Measurements from ENCODE around the gene ZFR.
A peak's percentile ranks its signal among the peaks of the same experiment; 100 is the strongest.
"Not testable (repeated sequence)": the region's sequence is repeated elsewhere in the genome, so short reads cannot be mapped to it uniquely, and the experiment has no call there.

Gene ZFR

DNA sequence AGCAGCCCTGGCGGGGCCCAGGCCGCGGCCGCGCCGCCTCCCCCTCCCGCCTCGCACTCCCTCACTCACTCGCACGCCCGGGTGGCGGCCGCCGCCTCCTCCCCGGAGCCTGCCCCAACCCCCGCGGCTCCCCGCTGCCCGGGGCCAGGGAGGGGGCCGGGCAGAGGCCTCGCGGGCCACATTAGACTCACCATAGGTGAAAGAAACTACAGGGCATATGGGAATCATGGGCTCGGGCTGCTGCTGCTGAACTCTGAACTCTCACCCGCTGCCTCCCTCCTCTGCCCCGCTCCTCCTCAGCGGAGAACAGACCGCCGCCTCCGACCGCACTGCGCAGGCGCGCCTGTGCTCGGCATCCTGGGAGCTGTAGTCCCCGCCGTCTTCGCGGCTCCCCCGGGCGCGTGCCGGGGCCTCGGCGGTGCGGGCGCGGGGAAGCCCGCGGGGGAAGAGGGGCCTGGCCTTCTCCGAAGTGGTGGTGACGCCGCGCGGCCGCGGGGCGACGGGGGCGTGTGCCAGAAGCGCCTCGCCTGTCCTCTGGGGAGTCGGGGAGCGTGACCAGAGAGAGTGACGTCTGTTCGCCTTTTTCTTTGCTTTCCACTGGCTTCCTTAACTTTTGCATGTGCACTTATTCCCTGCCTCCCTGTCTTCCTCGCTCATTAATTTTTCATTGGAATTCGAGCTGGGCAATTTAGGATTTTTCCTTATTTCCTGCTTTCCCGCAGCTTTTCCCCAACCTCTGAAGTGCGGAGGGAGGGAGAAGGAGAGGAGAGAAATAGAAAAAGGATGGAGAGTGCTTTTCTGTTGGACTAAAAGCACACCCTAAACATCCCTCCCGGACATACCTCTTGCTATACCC is at the start of gene ZFR:
TSS of gene ZFR (minus strand) at position 310 of the 856 bp plus-strand sequence. CDS start at position 228, 82 bp downstream.
- DNase-seq (ENCODE audit: low read depth in 2 of 2): peak; percentile 79 to 82

DNA sequence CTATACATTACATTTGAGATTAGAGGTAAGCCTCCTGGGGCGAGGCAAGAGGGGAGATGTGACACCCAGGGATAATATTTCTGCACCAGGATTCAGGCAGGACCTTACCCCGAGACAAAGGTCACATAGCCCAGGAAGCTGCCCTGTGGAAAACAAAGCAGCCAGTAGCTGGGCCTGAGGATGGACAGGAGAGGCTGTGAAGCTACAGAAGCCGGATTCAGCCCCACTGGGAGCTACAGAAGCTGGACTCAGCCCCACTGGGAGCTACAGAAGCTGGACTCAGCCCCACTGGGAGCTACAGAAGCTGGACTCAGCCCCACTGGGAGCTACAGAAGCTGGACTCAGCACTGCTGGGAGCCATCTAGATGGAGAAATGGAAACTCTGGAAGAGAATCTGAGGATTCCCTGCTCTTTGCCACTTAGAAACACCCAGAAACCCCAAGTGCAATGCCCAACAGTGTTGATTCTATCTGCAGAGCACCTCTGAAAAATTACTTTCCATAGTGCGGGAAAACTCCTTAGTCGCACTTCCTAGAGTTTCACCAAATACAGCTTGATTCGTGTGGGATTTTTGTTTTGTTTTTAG is 46.5 kb upstream of the ZFR start:
- no peak for DNase-seq (ENCODE audit: low read depth in 2 of 2)

DNA sequence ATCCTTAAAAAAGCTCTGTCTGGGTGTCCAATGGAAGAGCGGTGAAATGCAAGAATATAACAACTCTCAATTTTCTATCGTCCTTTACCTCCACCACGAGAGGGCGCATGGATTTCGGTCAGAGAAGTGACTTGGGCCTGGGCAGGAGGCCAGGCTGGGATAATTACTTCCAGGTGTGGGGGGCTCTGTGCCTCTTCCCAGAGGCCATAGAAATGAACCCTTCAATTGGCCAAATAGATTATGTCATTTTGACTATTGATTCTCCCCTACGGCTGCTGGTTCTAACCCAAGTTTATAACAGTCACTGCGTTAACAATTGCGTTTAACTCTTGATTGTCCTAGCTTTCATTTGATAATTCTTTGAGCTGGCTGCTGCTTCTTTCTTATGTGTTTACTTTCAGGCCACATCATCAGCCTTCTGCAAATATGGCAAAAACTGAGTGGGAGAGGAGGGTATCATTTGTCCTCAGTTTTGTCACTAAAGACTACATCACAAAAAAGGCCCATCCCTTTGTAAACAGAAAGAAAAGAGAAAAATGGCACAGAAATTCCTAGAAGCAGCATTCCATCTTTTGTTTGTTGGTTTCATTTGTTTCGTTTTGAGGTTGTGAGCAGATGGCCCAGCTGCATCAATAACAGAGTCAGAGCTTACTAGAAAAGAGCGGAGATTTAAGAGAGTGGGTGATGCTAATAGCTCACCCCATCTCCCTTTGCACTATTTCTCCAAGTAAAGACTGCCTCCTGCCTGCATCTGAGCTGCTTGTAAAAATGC is 45.4 kb upstream of the ZFR start:
- DNase-seq (ENCODE audit: low read depth in 2 of 2): peak; percentile 20 to 55

DNA sequence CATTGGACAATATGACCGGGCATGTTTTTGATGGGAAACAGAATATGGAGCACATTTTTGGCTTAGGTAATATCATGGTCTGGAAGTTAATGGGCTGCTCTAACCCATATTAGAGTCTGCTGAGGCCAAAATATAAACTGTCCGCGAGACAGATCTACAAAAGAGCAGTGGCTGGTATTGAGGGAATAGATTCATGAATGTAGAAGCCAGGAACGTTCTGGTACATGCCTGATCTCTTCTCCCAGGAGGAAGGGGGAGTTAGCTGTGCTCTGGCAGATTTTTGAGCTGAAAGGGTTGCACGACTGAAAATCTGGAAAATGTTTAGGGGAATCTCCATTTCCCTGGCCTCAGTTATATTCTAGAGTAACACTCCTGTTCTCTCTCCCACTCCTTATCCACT is 42.9 kb upstream of the ZFR start:
- DNase-seq (ENCODE audit: low read depth in 2 of 2): no peak

DNA sequence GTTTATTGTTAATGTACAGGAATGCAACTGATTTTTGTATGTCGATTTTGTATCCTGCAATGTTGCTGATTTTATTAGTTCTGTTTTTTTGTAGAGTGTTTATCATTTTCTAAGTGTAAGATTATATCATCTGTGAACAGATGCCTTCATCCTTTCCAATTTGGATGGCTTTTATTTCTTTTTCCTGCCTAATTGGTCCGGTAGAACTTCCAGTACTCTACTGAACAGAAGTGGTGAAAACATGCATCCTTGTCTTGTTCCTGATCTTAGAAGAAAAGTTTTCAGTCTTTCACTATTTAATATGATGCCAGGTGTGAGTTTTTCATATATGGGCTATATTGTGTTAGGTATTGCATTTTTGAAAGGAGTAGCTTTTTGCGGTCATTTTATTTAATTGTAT is 42.5 kb upstream of the ZFR start:
- no peak for DNase-seq (ENCODE audit: low read depth in 2 of 2)

DNA sequence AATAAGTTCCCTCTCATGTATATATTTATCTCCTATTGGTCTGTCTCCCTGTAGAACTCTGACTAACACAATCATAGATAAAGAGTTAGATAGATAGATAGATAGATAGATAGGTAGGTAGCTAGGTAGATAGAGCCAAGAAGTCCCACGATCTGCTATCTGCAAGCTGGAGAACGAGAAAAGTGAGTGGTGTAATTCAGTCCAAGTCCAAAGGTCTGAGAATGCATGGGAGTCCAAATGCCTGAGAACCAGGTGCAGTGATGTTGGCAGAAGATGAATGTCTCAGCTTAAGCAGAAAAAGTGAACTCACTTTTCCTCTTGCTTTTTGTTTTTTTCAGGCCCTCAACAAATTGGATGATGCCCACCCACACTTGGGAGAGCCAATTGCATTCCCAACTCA is 37.7 kb upstream of the ZFR start:
- no peak for DNase-seq (ENCODE audit: low read depth in 2 of 2)

DNA sequence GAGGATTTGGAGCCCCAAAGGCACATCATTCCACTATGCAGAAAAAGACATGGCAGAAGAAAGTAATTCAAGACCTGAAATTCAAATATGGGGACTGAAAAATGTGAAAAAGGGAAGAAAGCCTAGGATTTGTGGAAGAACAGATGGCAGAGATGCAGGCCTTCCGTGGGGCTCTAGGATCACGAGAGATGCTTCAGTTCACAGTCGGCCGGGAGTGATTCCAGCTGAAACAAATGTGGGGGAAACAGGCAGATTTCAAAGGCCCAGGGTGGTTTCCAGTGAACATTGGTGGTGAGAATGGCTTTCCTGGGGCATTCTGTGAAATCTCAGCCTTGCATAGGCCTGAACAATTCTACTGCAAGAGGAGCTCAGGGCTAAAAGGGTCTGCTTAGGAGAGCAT is 34.6 kb upstream of the ZFR start:
- no peak for DNase-seq (ENCODE audit: low read depth in 2 of 2)

DNA sequence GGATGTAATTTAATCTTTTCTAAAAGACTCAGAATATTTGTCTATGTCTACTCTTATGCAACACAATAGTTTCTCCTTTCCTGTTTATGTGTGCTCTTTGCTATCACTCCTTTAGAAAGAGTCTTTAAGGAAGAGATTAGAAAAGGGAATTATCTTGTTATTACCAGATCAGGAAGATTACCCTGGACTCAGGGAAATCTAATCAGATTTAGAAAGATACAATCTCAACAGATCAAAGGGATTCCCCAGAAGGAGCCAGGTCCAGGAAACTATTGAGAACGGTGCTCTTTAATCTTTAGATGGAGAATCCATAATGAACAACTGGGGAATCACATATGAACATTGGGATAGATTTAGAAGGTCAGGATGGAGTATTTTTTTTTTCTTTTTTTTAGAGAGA is 32.4 kb upstream of the ZFR start:
- no peak for DNase-seq (ENCODE audit: low read depth in 2 of 2)

DNA sequence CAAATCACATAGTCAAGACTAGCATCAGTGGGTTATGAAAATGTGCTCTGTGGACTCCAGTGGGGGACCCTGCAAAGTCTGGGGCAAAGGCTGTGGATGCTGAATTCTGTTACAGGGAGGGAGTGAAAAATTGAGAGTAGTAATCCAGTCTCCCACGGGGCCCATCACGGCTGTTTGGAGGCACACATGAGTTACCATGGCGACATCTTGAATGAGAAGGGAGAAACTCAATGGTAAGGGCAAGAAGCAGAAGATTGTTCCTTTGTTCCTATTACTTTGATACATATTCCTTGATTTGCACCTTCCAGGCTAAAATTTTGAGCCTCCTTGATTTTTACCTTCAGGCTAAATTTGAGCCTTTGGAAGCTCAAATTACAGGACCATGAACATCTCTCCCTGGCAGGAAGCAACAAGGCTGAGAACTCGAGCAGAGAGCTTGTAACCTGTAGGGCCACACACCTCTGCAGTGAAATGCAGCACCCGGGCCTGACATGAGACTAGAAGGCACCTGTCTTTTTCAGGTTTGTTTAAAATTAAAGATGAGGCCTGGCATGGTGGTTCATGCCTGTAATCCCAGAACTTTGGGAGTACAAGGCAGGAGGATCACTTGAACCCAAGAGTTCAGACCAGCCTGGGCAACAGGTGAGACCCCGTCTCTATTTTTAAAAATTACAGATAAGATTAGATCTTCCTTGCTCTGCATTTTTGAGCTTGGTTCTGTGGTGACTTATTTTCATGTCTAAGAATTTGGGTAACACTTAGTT is 31.0 kb upstream of the ZFR start:
- DNase-seq (ENCODE audit: low read depth in 2 of 2): no peak

DNA sequence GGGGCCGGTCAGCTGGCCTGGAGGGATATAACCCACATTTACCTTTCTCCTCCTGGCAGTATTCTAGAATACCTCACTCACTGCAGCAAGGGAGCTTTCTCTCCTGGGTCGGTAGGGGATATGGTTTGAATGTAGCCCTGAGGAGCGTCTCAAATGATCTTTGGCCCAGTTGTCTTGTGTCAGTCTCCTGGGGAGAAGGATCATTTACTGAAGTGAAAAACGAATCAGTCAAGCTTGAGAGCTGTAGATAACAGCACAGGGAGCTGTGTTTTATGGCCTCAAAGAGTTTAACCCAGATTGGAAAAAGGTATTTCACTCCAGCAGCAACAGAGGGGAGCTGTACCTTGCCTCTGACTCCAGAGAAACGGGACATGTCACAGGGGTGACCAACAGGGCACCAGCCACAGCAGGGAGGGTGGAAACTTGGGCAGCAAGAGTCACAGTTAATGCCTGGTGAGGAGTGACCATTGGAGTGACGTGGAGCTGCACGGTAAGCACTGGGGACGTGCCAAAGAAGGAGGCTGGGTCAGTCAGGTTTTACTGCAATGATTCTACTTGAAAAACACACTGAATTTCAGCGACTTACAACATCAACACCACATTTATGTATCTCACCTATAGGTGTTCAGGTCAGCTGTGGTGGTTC is 29.8 kb upstream of the ZFR start:
- no peak for DNase-seq (ENCODE audit: low read depth in 2 of 2)

DNA sequence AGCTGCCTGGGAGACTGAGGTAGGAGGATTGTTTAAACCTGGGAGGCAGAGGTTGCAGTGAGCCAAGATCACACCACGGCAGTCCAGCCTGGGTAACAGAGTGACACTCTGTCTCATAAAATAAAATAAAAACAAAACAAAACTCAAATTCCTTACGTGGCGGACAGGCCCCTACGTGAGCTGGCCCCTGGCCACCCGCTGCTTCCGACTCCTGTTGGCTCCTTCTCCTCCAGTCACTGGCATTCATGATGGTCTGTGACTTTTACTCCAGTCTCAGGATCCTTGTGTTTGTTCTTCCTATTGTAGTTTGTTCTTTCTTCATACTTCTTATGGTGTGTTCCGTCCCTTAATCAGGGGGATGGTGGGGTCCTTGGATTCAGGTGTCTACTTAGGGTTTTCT is 28.5 kb upstream of the ZFR start:
- no peak for DNase-seq (ENCODE audit: low read depth in 2 of 2)

DNA sequence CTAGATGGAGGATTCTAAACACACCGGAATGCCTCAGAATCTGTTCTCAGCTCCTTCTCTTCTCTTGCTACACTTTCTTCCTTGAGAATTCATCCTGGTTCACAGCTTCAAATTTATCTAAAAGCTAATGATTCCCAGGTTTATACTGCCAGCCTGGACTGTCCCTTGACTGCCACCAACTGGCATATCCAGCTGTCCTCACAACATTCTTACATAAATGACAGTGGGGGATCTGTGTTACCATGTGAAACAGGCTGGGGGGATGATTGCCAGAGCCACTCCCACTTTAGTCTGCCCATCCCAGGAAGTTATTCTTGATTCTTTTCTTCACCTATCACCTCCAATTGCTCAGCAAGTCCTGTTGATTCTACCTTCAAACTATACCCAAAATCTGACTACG is 27.2 kb upstream of the ZFR start:
- no peak for DNase-seq (ENCODE audit: low read depth in 2 of 2)

DNA sequence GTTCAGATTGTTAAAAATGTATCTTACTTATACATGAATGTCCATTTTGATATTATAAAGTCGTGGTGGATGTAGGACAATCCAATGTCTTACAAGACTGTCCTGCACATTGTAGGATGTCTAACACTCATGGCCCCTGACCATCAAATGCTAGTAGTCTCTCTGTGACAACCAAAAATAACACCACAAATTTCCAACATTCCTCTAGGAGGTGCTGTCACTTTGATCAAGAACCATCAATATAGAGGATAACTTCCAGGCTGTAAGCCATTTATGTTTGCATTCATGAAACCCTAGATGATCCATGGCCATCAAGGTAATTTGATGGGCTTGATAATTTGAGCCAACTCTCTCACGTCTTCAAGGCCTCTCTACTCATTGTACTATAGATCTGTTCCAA is 20.5 kb upstream of the ZFR start:
- DNase-seq (ENCODE audit: low read depth in 2 of 2): no peak

DNA sequence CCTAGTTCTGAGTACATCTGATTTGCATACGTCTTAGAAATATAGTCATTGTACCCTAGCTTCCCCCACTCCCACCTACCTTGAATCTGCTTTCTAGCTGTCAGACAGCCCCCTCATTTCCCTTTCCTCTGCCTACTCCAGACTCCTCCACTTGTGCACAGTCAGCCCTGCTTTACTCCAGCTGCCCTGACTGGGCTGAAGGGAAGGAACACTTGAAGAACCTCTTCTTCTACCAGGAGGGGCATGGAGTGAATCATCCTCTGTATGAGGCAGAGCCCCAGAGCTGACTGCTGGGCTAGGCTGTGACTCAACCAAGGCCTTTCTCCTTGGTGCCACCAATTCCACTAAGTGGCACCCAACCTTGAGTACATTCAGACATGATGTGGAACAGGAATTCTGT is 18.1 kb upstream of the ZFR start:
- no peak for DNase-seq (ENCODE audit: low read depth in 2 of 2)

DNA sequence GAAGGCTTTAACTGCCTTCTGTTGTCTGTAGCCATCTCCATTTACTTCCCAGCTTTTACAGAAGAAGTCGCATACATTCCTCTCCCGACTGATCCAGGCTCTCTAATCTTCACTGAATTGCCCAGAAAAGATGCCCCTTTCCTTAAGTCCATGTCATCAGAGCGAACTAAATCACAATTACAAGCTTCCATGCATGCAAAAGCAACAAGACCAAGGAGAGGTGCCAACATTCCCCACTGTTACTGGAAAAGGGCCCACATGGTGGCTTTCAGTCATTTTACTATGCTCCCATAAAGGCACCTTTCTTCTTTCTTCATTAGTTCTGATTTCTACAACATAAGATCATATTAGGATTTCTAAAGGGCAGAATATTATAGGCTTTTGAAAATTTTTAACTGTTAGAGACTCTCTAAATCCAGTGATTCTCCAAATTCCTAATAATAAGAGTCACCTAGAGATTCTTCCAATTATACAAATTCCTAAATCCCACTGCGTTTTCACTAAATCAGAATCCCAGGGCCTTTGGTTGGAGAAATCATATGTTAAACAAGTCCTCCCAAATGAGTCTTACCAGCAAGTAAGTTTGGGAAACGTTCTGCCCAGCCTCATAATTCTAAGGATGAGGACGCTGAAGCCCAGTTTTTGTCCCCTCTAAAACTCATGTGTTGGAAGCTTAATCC is 17.0 kb upstream of the ZFR start:
- DNase-seq (ENCODE audit: low read depth in 2 of 2): no peak

DNA sequence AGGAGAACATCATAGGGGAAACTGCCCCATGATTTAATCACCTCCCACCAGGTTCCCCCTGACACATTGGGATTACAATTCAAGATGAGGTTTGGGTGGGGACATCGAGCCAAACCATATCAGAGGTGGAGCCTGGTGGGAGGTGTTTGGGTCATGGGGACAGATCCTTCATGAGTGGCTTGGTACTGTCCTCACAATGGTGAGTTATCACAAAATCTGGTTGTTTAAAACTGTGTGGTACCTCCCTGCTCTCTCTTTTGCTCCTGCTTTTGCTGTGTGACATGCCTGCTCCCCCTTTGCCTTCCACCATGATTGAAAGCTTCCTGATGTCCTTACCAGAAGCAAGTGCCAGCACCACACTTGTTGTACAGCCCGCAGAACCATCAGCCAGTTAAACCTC is 16.2 kb upstream of the ZFR start:
- DNase-seq (ENCODE audit: low read depth in 2 of 2): no peak

DNA sequence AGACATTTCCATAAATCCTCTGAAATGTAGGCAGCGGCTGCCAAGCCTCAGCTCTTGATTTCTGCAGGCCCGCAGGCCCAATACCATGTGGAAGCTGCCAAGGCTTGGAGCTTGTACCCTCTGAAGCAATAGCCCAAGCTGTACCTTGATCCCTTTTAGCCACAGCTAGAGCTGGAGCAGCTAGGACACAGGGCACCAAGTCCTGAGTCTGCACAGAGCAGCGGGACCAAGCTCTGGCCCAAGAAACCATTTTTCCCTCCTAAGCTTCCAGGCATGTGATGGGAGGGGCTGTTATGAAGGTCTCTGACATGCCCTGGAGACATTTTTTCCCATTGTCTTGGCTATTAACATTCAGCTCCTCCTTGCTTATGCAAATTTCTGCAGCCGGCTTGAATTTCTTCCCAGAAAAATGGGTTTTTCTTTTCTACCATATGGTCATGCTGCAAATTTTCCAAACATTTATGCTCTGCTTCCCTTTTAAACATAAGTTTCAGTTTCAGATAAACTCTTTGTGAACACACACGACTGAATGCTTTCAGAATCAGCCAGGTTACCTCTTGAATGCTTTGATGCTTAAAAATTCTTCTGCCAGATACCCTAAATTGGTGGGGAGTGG is 14.4 kb upstream of the ZFR start:
- no peak for DNase-seq (ENCODE audit: low read depth in 2 of 2)

DNA sequence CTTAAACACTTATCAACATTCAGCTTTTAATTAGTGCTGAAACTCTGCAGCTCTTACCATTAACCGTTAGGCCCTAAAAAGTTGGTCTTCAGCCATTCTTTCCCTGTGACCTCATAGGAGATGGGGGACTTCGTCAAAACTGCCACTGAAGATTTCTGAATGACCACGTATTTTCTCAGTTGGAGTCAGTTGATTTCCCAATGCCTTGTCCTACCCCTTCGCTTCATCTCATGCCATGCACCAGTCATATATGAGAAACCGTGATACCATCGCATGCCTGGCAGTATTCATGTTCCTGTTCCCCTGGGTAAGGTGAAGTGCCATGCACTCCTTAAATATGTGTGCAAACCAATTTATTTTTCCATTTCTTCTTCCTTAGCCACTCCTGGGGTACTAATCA is 10.8 kb upstream of the ZFR start:
- DNase-seq (ENCODE audit: low read depth in 2 of 2): no peak

DNA sequence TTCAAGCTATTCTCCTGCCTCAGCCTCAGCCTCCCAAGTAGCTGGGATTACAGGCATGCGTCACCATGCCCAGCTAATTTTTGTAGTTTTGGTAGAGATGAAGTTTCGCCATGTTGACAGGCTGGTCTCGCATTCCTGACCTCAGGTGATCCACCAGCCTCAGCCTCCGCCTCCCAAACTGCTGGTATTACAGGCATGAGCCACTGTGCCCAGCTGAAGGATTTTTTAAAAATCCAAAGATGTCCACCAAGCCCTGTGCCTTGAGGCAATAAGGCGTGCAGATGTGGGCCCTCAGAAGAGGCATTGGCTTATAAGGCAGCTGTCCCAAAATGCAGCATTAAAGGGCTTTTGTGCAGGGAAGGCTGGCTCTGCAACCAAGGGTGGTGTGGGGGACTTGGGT is 10.3 kb upstream of the ZFR start:
- DNase-seq (ENCODE audit: low read depth in 2 of 2): no peak

DNA sequence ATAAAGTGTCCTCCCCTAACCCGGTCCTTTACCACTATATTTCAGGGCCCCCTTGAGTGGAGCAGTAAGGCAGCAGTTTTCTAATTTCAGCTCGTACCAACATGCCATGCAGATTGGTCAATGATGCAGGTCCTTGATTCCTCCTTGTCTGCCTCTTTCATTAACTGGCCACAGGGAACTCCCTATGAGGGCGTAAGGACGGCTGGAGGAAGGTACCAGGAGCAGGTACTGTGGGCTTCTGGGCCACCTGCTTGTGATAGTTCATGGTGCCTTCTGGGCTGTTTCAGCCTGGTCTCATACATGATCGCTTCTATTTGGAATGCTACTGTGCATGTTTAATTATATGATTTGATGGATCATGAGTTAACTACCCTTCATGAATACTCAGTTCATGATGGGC is 9.4 kb upstream of the ZFR start:
- no peak for DNase-seq (ENCODE audit: low read depth in 2 of 2)

DNA sequence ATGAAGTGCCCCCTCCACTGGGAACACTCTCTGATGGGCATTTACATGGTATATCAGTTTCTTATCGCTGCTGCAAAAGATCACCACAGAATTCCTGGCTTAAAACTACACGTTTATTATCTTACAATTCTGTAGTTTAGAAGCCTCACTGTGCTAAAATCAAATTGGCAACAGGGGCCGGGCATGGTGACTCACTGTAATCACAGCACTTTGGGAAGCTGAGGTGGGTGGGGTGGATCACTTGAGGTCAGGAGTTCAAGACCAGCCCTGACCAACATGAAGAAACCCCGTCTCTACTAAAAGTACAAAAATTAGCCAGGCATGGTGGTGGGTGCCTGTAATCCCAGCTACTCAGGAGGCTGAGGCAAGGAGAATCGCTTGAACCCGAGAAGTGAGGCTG is 7.8 kb upstream of the ZFR start:
- not testable (repeated sequence) for DNase-seq (ENCODE audit: low read depth in 2 of 2)

Measured in stimulated activated CD8-positive, alpha-beta memory T cell treated with anti-CD3 and anti-CD28 coated beads, Interleukin-7, amount 100 ng/mL, for 1 hour (primary cell).